Globus pallidus (tissue), 1 donor: ENCODE data around the gene H19.

ENCODE experiments used
- DNase-seq: peaks from one replicate; pipeline ENCODE4 v3.0.0-alpha.2; 2015; ENCODE audit warnings: low spot score

H19 gene

DNA sequence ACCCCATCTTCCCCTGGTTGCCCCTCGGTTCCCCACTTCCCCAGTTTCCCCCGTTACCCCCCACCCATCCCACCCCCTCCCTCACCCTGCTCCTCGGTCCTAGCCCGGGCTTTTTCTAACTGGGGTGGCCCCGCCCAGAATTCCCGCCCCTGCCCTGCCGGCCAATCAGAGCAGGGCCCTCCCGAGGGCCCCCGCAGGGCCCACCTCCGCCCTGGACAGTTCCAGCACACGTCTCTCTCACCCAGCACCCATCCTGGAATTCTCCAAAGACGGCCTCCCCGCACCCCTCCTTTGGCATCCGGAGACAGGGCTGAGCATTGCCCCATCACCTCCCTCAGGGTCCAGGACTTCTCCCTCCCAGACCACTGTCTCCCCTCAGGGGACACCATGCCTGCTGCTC lies at the start of gene H19:
Gene H19 (minus strand): TSS at position 88 of the 400 bp plus-strand sequence.
- no peak for DNase-seq

DNA sequence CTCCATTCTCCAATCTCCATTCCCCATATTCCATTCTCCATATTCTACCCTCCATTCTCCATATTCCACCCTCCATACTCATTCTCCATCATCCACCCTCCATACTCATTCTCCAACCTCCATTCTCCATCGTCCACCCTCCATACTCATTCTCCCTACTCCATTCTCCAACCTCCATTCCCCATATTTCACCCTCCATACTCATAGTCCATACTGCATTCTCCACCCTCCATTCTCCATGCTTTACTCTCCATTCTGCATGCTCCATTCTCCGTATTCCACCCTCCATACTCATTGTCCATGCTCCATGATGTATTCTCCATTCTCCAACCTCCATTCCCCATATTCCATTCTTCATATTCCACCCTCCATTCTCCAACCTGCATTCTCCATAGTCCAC lies 44.3 kb upstream of the H19 start:
- DNase-seq: no peak

DNA sequence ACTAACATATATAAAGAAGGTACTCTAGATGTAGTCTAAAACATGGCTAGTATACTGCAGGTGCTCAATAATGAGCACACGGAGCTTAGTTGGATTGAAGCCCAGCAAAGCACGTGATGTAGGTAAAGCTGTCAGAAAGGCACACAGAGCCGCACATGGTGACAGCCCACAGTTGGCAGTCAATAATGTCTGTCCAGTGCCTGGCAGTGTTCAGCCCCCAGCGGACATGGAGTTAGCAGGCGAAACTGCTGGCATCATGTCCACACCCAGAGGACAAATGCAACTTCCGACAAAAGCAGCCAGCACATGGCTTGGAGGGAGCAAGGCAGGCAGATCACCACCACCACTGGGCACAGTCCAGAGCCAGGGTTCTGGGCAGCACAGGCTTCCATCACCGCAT lies 43.5 kb upstream of the H19 start:
- no peak for DNase-seq

DNA sequence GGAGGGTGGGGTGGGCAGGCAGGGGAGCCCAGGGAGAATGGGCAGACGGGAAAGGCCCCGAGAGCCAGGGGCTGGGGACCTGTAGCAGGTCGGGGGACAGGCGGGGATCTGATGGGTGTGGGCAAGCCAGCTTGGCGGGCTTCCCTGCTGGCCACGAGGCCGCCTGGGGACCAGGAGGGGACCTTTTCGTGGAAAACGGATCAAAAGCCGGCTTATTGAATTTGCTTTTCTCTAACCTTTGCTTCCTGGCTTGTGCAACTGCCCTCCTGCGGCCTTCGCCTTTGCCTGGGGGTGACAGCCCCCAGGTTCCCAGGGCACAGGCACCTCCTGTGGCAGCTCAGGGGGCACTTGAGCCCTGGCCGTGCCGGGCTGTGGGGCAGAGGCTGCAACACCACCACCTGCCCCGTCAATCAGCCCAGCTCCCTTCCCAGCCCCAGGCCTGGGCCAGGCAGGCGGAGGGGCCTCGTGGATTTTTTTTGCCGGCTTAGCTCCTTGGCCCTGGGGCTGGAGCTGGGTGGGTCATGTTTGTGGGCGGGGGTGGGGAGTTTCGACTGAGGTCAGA lies 41.6 kb upstream of the H19 start:
- DNase-seq: no peak

DNA sequence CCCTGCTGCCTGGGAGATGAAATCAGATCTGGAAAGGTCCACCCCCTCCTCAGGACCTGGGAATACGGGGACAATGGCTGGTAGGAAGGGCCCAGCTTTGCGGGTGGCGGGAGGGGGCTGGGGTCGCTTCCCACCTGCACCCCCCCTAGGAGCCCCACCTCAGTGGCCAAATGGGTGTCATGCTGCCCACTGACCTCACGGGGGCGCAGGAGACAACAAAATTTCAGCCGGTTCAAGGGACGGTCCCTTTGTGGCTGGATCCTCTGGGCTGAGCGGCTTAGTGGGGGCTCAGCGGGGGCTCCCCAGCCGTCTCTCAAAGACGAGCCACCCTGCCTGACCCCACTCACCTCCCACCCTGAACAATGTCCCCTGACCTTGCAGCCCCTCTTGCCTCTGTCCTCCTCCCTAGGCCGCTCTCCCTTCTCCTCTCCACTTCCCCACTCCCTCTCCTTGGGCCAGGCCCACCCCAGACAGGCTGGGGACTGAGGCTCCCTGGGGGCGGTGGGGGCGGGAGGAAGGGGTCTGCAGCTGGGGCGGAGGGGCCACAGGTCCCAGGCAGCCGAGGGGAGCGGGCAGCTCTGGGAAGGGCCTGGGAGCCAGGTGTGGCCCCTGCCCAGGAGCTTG lies 39.3 kb upstream of the H19 start:
- no peak for DNase-seq

DNA sequence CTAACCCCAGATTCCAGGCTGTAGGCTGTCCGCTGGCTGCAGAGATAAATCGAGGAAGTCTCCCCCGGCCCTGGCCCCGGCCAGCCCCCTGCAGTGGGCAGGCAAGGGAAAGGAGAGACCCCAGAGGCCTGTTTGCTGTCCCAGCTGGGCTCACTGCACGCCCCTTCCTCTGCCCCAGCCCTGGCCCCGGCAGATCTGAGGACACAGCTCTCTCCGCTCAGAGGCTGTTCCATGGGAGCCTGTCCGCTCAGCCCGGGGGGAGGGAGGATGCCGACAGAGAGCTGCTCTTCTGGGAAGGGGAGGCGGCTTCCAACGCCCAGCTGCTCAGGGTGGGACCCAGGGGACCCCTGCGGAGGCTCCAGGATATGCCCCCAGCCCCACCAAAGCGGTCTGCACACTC lies 37.7 kb upstream of the H19 start:
- no peak for DNase-seq

DNA sequence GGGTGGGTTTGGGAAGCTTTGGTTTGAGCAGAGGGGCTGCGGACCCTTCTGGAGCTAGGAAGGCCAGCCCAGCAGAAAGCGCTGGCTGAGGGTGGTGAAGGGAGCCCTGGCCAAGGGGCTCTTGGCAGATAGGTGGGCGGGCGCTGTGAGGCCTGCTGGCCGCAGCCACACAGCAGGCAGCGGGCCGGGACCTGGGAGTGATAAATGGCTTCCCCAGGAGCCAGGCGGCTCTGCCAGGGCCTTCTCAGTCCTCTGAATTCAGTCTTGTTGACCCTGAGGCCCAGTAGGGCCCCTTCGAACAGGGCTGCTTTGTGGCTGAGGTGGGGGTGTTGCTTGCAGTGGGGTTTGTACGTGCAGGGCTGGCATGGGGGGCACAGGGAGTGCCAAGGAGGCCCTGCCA lies 33.4 kb upstream of the H19 start:
- DNase-seq: no peak

DNA sequence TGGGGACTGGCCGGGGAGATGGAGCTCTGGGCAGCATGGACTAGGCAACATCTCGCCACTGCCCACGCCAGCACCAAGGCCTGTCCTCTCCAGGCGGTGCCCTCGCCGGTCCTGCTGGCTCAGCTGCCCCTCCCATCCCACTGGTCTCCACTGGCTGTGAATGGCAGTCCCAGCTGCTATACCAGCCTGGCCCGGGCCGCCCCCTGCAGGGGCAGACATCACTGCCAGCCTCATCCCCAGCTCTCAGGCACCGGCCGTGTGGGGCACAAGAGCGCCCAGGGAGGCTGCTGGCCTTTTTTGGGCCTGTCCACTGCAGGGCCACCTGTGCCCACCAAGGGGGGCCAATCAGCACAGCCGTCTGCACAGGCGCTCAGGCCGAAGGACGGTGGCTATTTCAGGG lies 30.1 kb upstream of the H19 start:
- no peak for DNase-seq

DNA sequence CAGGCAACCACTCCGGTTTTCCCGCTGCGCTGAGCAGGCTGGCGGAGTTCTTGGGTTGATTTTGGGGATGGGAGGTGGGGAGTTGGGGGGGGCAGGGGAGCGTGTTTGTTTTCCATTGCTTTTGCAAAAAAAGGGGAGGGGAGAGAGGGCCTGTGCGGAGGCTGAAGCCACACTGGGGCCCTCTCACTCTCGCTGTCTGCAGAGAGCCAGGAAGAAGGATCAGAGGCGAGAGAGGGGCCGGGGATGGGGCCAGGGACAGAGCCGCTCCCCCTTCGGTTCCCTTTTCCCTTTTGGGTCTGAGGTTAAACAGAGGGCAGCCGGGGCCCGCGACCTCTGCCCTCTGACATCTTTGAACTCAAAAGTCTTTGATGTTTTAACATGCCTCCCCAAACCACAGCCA lies 17.4 kb upstream of the H19 start:
- no peak for DNase-seq

DNA sequence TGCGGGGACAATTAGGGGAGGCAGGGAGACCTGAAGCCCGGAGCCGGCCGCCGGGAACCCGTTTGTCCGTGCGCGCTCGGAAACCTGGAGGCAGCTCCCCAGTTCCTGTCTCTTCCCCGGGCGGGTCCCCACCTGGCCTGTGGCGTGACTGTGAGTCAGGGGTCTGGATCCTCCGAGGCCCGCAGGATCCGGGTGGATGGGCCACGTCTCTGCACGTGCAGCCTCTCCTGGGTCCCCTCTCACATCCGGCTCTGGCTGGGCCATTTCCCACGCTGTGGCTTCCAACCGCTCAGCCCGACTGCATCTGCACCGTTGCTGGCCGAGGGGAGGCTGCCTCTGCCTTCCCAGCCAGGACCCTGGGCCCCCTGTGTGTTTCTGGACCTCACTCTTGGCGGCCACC lies 14.8 kb upstream of the H19 start:
- no peak for DNase-seq

DNA sequence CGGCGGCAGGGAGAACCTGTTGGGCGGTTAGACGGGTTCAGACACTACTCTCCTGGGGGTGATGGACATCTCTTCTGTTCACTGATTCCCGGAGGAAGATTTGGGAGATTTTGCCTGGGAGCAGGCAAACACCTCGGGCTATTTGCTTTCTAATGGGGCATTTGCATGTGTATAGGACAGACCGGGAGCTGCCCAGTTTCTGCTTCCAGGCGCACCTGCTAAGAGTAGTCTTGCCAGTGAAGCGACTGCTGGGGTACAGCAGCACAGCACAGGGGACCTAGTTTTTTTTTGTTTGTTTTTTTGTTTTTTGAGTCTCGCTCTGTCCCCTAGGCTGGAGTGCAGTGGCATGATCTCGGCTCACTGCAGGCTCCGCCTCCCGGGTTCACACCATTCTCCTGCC lies 6.8 kb upstream of the H19 start:
- no peak for DNase-seq

DNA sequence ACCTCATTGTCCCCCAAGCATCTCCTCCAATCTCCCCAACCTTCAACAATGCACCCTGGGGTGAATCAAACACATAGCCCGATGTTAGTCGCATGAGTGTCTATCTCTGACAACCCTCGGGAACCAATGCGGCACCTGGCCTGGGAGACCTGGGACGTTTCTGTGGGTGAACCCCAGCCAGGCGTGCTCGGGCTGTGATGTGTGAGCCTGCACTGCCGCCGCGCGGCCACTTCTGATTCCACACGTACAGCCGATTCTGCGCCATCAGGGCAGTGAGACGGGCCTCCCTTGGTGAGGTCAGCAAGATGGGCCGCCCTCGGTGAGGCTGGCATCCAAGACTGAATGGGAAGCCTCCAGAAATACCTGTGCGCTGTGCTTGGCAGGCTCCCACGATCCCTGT lies 5.2 kb upstream of the H19 start:
- DNase-seq: no peak

DNA sequence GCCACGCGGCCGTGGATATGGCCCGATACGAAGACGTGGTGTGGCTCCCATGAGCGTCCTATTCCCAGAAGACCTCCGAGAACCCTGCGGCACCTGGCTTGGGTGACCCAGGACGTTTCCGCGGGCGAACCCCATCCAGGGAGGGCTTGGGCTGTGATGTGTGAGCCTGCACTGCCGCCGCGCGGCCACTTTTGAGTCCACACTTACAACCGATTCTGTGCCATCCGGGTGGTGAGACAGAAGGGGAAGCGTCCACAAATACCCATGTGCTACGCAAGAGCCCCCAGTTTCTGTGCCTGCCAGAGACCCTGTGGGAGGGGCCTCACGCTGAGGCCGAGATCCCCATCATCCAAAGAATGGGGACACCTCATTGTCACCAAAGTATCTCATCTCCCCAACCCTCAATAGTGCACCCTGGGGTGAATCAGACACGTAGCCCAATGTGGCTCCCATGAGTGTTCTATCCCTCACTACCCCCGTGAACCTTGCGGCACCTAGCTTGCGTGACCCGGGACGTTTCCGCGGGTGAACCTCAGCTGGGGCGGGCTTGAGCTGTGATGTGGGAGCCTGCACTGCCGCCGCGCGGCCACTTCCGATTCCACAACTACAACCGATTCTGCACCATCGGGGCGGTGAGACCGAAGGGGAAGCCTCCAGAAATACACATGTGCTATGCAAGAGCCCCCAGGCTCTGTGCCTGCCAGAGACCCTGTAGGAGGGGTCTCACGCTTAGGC lies 4.6 kb upstream of the H19 start:
- DNase-seq: no peak

DNA sequence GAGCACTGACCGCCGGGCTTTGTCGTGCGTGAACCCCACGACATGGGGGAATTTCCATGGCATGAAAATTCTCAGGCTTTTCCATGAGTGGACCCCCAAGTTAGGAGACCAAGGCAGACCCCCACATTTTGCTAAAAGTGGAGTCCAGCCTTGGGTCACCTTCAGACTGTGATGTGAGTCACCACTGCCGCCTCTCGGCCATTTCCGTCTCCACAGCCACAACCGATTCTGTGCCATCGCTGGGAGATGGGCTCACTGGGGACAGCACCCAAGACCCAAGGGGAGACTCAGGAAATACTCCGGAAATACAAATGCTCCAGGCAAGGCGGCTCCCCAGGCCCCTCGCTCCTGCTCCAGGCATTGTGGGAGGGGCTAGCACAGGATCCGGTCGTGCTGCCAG lies 1.2 kb upstream of the H19 start:
- no peak for DNase-seq

DNA sequence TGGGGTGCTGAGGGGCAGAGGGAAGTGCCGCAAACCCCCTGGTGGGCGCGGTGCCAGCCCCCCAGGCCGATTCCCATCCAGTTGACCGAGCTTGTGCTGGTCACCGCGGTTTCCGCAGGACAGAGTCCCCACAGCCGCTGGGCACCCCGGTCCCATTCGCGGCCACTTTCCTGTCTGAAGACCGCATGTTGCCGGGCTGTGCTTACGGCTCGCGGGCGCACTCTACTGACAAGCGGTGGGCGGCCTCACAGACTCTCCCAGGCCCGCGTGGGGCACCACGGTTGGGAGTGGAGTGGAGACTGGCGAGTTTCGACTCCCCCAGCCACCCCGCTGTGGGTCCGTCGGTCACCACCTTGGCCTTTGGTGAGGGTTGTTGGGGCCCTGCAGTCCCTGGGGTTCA lies 648 bp upstream of the H19 start:
- DNase-seq: no peak

DNA sequence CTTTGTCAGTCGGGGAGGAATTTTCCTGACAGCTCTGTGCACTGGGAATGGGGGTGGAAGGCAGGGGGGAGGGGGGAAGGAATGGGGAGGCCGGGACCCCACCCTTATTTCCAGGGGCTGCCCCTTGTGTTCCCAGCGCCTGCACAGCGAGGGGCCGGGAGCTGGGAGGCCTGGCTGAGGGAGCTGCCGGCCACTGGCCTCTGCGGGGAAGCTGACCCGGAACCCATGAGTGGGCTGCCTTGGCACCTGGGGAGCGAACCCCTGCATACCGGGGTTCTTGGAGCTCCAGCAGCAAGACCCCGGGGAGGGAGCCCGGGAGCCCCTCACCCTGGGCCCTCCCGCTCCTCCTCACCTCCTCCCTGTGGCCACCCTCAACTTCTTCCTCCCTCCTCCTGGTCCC lies 3.5 kb downstream of the H19 start:
- DNase-seq: no peak

DNA sequence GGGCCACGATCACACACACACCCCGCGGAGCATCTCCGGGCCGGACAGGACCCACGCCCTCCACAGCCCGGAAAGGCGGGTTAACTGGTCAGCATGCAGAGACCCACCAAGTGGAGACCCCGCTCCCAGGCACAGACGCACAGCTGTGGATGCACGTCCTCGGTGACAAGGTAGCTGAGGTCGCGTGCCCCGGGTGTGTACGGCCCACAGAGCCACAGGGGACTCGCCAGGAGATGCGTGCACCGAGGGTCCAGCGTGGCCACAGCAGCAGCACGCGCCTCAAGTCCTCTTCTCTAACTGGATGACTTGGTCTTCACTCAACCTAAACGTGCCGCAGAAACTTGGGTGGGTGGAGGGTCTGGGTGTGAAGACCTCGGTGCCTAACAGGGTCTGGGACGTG lies 5.5 kb downstream of the H19 start:
- DNase-seq: no peak

DNA sequence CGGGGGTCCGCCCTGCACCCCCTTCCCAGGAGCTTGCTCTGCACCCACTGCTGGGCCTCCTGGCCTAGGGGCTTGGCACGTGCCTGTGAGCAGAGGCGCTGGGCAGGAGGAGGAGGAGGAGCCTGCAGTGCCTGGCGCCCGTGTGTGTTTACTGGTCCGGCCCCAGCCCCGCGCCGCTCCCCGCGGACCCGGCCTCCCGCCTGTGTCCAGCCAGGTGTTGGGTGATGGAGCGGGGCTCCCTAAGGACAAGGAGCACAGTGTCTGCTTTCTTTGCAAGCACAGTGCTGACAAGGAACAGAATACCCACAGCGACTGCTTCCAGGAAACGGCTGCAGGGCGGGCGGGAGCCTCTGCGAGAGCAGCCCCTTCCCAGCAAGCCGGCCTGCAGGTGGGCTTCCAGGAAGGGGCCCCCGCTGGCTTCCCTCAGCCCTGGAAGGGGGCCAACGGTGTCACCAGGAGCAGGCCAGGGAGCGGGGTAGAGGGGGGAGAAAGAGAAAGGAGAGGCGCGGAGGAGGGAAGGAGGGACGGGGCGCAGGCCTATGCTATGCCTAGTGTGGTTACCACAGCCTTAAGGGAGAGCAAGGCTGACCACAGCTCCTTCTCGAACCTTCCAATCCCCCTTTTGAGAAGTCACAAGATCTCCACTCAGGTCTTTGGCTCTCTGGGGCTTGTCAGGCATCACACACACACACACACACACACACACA lies 6.6 kb downstream of the H19 start:
- DNase-seq: no peak

DNA sequence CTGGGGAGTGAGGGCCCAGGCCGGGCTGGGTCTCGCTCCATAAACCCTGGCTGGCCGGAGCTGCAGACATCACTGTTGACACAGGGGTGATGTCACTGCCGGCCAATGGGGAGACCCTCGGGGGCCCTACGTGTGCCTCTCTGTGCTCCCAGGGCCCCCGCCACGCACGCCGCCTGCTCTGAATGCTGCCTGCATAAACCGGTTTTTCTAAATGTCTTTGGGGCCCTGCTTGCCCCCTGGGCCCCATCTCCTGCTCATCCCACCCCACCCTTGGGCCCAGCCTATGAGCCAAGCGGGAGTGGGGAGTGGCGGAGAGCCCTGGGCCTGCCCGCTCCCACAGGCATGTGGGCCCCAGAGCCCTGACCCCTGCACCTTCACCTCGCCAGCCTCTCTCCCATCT lies 7.7 kb downstream of the H19 start:
- no peak for DNase-seq

DNA sequence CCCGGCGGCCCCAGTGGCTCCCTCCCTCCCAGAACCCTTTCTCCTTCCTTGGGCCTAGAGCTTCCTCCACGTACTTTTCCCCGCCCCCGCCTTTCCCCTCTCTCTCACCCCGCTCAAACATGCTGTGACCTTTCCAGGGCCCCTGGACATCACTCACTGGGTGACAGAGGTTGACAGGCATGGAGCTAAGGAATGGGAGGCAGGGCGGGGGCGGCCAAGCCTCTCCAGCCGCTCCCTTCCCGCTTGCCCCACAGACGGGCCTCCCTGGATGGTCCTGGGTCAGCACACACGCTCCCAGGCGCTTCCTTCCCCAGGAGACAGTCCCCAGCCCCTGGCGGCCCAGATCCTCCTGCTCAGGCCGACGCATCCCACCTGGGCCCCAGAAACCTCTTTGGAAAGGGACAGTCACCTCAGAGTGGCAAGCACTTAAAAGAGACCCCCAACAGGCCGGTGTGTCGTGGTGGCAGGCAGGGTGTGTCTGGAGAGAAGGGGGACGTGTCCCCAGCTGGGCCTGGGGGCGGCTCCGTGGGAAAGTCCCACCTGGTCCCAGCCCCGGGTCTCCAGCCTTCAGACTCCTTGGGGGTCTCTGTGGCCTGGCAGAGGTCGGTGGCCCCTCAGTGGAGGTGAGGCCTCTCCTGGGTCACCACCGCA lies 8.8 kb downstream of the H19 start:
- no peak for DNase-seq

DNA sequence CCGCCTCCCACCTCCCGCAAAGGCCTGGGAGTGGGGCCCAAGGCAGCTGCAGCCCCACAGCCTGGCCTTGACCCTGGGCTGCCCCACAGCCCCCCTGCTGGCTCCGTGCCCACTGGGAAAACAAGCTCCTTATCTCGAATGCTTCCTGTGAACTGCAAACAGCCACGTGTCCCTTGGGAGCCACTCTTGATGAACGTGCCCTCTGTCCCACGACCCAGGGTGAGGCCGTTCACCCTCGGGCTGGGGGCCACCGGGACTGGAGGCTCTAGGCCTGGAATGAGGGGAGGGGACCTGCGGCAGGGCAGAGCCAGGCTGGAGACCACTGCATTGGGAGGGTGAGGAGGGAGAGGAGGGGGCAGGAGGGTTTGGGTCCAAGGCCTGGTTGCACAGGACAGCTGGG lies 9.5 kb downstream of the H19 start:
- DNase-seq: no peak

DNA sequence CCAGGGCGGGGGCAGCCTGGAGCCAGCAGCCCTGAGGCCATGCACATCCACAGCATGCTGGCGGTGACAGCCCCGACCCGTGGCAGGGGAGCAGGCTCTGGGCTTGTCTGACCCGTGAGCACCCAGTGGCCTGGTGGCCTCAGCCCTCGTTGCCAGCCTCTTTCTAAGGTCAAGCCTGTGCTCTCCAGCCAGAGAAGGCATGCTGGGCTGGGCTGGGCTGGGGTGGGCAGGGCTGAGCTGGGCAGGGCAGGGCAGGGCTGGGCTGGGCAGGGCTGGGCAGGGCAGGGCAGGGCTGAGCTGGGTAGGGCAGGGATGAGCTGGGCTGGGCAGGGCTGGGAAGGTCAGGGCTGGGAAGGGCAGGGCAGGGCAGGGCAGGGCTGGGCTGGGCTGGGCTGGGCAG lies 10.6 kb downstream of the H19 start:
- DNase-seq: no peak

DNA sequence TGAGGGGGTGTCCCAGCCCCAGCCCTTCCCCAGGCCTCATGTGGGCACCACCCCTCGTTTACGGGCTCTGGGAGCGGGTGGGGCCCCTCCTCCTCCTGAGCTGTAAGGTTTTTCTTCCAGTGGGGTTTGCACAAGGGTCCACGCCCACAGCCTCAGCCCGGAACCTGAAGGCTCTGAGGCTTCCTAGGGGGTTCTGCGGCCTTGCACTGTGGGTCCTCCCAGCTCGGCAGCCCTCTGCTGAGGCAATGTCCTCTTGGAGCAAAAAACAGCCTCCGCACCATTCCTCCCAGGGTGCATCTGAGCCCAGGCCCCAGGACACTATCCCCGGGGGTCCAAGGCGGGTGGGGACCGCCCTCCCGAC lies 14.1 kb downstream of the H19 start:
- no peak for DNase-seq
